Breast epithelium (tissue), 4 donors: Measurements from ENCODE around the gene SH3BP4. TPM values are rescaled to one million over a fixed set of nuclear protein-coding genes. Genes with fewer than 3 reads are reported as not detected.

Experiments used
- DNase-seq, 2 donors: peaks; one replicate each; pipeline ENCODE4 v3.0.0-alpha.2; 2019; ENCODE audit warnings: low spot score in 2 of 2
- H3K27ac ChIP-seq, 2 donors: fragments of 200-600 bp; sonication (generic) in 1 of 2; one replicate each; pipeline ENCODE4 v1.5.1; 2016 to 2019; ENCODE audit warnings: mild to moderate bottlenecking in 1 of 2
- H3K27me3 ChIP-seq, 2 donors: fragments of 200-600 bp; sonication (generic) in 1 of 2; one replicate each; pipeline versions ENCODE4 v1.5.1 to v1.6.0; 2017 to 2019; ENCODE audit warnings: control low read depth in 1 of 2, mild to moderate bottlenecking in 1 of 2
- H3K36me3 ChIP-seq: fragments of 200-600 bp; one replicate; pipeline ENCODE4 v1.5.1; 2019
- H3K4me1 ChIP-seq, 2 donors: fragments of 200-600 bp; sonication (generic); one replicate each; pipeline ENCODE4 v1.5.1; 2016 to 2019; ENCODE audit warnings: control low read depth in 1 of 2
- H3K4me3 ChIP-seq, 3 donors: fragments of 200-600 bp; sonication (generic); 1 replicate in 2 of 3; 2 replicates in 1 of 3; pipeline ENCODE4 v1.5.1; 2016 to 2019; ENCODE audit warnings: mild to moderate bottlenecking in 3 of 3, moderate library complexity in 2 of 3
- H3K9me3 ChIP-seq, 2 donors: fragments of 200-600 bp; sonication (generic) in 1 of 2; one replicate each; pipeline ENCODE4 v1.5.1; 2016 to 2019; ENCODE audit warnings: control low read depth in 1 of 2
- CTCF ChIP-seq, 3 donors: fragments of 450-650 bp; IDR thresholded peaks; one replicate each; pipeline ENCODE4 v1.5.1; 2016 to 2017; ENCODE audit warnings: antibody characterized with exemption in 3 of 3, mild to moderate bottlenecking in 3 of 3, moderate library complexity in 3 of 3
- POLR2A ChIP-seq: fragments of 450-650 bp; IDR thresholded peaks from one replicate; pipeline ENCODE4 v1.6.1; 2016; ENCODE audit warnings: antibody characterized with exemption, mild to moderate bottlenecking, moderate library complexity
- POLR2AphosphoS5 ChIP-seq, 3 donors: sonication (generic); formaldehyde crosslinking; IDR thresholded peaks; one replicate each; pipeline ENCODE4 v1.6.1; 2017; ENCODE audit warnings: antibody characterized with exemption in 3 of 3
- intact Hi-C: fragments of 100-400 bp; cut with DNase I; formaldehyde crosslinking; loops from one replicate; pipeline ENCODE4 v1.15.1; 2023; ENCODE audit warnings: low total_unique reads
- total RNA-seq, 3 donors: library from RNA; depleted of rRNA; stranded (reverse); fragments of >200 nt; gene quantifications; one replicate each; pipeline ENCODE4 v1.1.0, GENCODE V29; 2016

SH3BP4 gene
- total RNA-seq, 3 donors from 2014 or later, result 28.5 to 73.6 (median 44.2) TPM

- intact Hi-C loops, result loop anchor here (5.0 kb wide), 1 partner anchor 160 kb away; no protein-coding TSS in a partner anchor
- Histone ChIP-seq H3K27me3 (no peaks in the 10 kb centered on the region), H3K36me3 (peaks cover 3% of the 10 kb centered on the region), H3K9me3 (no peaks in the 10 kb centered on the region), H3K27ac (no peak overlapping the region), H3K4me3 (no peak overlapping the region), H3K4me1 (peaks cover 0 to 5% of the 10 kb centered on the region in 2 donors)
- TF ChIP-seq CTCF (IDR thresholded peaks at IDR 0.05) (no peak), POLR2AphosphoS5 (IDR thresholded peaks at IDR 0.05) (no peak), POLR2A (no peak)
- peak in 1 of 2 donors; percentile 22 for DNase-seq
Observed at GRCh38 chr2:235047171-235048160, 95.6 kb downstream of the SH3BP4 start.

- Histone ChIP-seq H3K4me1 (peaks cover 0 to 5% of the 10 kb centered on the region in 2 donors), H3K27ac (peak overlapping the region in 1 of 2 donors; percentile 90), H3K9me3 (no peaks in the 10 kb centered on the region), H3K4me3 (no peak overlapping the region), H3K27me3 (no peaks in the 10 kb centered on the region), H3K36me3 (no peaks in the 10 kb centered on the region)
- intact Hi-C loops, result loop anchor here (5.0 kb wide), 1 partner anchor 161 kb away; no protein-coding TSS in a partner anchor
- peak in 1 of 2 donors; percentile 22 for DNase-seq
- TF ChIP-seq POLR2A (no peak), POLR2AphosphoS5 (IDR thresholded peaks at IDR 0.05) (no peak), CTCF (IDR thresholded peaks at IDR 0.05) (no peak)
Observed at GRCh38 chr2:235048549-235048948, 96.7 kb downstream of the SH3BP4 start.

GRCh38 chr2:235049069-235049468 is 97.3 kb downstream of the SH3BP4 start:
- Histone ChIP-seq H3K27ac (peak overlapping the region in 1 of 2 donors; percentile 90), H3K4me1 (peaks cover 0 to 5% of the 10 kb centered on the region in 2 donors), H3K36me3 (no peaks in the 10 kb centered on the region), H3K9me3 (no peaks in the 10 kb centered on the region), H3K4me3 (no peak overlapping the region), H3K27me3 (no peaks in the 10 kb centered on the region)
- DNase-seq, result peak in 1 of 2 donors; percentile 43
- TF ChIP-seq POLR2A, result no peak
- no peak for TF ChIP-seq POLR2AphosphoS5 (IDR thresholded peaks at IDR 0.05)
- no peak for TF ChIP-seq CTCF (IDR thresholded peaks at IDR 0.05)
- intact Hi-C loops, result loop anchor here (5.0 kb wide), 1 partner anchor 162 kb away; no protein-coding TSS in a partner anchor

GRCh38 chr2:235049719-235050118 is 97.9 kb downstream of the SH3BP4 start:
- no peaks in the 10 kb centered on the region for H3K27me3 ChIP-seq
- peak in 1 of 2 donors; percentile 38 for DNase-seq
- H3K4me1 ChIP-seq, result peaks cover 0 to 5% of the 10 kb centered on the region in 2 donors
- H3K36me3 ChIP-seq, result no peaks in the 10 kb centered on the region
- H3K27ac ChIP-seq, result peak overlapping the region in 1 of 2 donors; percentile 90
- intact Hi-C loops, result loop anchor here (5.0 kb wide), 1 partner anchor 162 kb away; no protein-coding TSS in a partner anchor
- H3K9me3 ChIP-seq, result no peaks in the 10 kb centered on the region
- H3K4me3 ChIP-seq, result no peak overlapping the region
- TF ChIP-seq CTCF (IDR thresholded peaks at IDR 0.05) (no peak), POLR2A (no peak), POLR2AphosphoS5 (IDR thresholded peaks at IDR 0.05) (no peak)

- H3K4me1 ChIP-seq, result peaks cover 0 to 5% of the 10 kb centered on the region in 2 donors
- intact Hi-C loops, result no loop called here
- no peak overlapping the region for H3K4me3 ChIP-seq
- TF ChIP-seq POLR2A (no peak), CTCF (IDR thresholded peaks at IDR 0.05) (no peak), POLR2AphosphoS5 (IDR thresholded peaks at IDR 0.05) (peak; percentile 73 to 88 (median 84))
- H3K27me3 ChIP-seq, result no peaks in the 10 kb centered on the region
- DNase-seq, result peak; percentile 94 to 95
- H3K36me3 ChIP-seq, result no peaks in the 10 kb centered on the region
- H3K9me3 ChIP-seq, result no peaks in the 10 kb centered on the region
- H3K27ac ChIP-seq, result peak overlapping the region; percentile 69 to 90
Observed at GRCh38 chr2:235050980-235051351, 99.1 kb downstream of the SH3BP4 start.
